Keratinocyte (primary cell): ENCODE measurements around the gene SNX15. TPM values are rescaled to one million over a fixed set of nuclear protein-coding genes. Genes with fewer than 3 reads are reported as not detected.

Source experiments
- DNase-seq: peaks from one replicate; pipeline ENCODE4 v3.0.0-alpha.2; 2011; ENCODE audit warnings: low read depth, missing footprints, low spot score
- FAIRE-seq: peaks from 2 replicates; lab custom pipeline; 2011; peaks lifted over from hg19 to GRCh38; lab: Jason Lieb, UNC
- H2AFZ ChIP-seq: 2 replicates; pipeline ENCODE4 v1.6.0; 2012; ENCODE audit warnings: low read length, control low read depth, inconsistent platforms; ENCODE audit not compliant: control insufficient read depth
- H3K27ac ChIP-seq: 2 replicates; pipeline ENCODE4 v1.5.1; 2011; ENCODE audit warnings: low read length; ENCODE audit not compliant: control insufficient read depth, insufficient read depth
- H3K27me3 ChIP-seq: 3 replicates; pipeline ENCODE4 v1.6.0; 2011; ENCODE audit warnings: low read length; ENCODE audit not compliant: control insufficient read depth, insufficient read depth; ENCODE audit errors: extremely low read depth
- H3K36me3 ChIP-seq, 2 experiments: 2 replicates in 1 of 2; 3 replicates in 1 of 2; pipeline ENCODE4 v1.5.1; 2011; ENCODE audit warnings: low read length in 2 of 2, mild to moderate bottlenecking in 1 of 2; ENCODE audit not compliant: control insufficient read depth in 2 of 2, insufficient read depth in 2 of 2; ENCODE audit errors: extremely low read depth in 1 of 2
- H3K4me1 ChIP-seq: 3 replicates; pipeline ENCODE4 v1.5.1; 2011; ENCODE audit warnings: low read length; ENCODE audit not compliant: control insufficient read depth, insufficient read depth; ENCODE audit errors: extremely low read depth
- H3K4me2 ChIP-seq: 3 replicates; pipeline ENCODE4 v1.6.0; 2011; ENCODE audit warnings: low read depth, low read length; ENCODE audit not compliant: control insufficient read depth, insufficient read depth; ENCODE audit errors: extremely low read depth
- H3K4me3 ChIP-seq, 3 experiments: fragments of 200-600 bp in 1 of 3; sonication (generic) in 1 of 3; 2 replicates in 2 of 3; 3 replicates in 1 of 3; pipeline ENCODE4 v1.5.1; 2011 to 2016; ENCODE audit warnings: low read length in 3 of 3, mild to moderate bottlenecking in 3 of 3, control low read depth in 2 of 3, inconsistent platforms in 1 of 3, low read depth in 1 of 3, mixed read lengths in 1 of 3, mixed run types in 1 of 3, moderate library complexity in 1 of 3; ENCODE audit not compliant: control insufficient read depth in 2 of 3, insufficient read depth in 2 of 3; ENCODE audit errors: extremely low read depth in 1 of 3
- H3K79me2 ChIP-seq: 2 replicates; pipeline ENCODE4 v1.6.0; 2012; ENCODE audit warnings: low read length; ENCODE audit not compliant: control insufficient read depth, insufficient read depth
- H3K9ac ChIP-seq: 3 replicates; pipeline ENCODE4 v1.6.0; 2011; ENCODE audit warnings: low read length; ENCODE audit not compliant: control insufficient read depth, insufficient read depth; ENCODE audit errors: extremely low read depth
- H3K9me1 ChIP-seq: 3 replicates; pipeline ENCODE4 v1.6.0; 2011; ENCODE audit warnings: low read length; ENCODE audit not compliant: control insufficient read depth, insufficient read depth; ENCODE audit errors: extremely low read depth
- H3K9me3 ChIP-seq: 2 replicates; pipeline ENCODE4 v1.5.1; 2012; ENCODE audit warnings: low read depth, low read length; ENCODE audit not compliant: control insufficient read depth
- H4K20me1 ChIP-seq: 3 replicates; pipeline ENCODE4 v1.6.0; 2011; ENCODE audit warnings: low read length; ENCODE audit not compliant: control insufficient read depth, insufficient read depth; ENCODE audit errors: extremely low read depth
- EZH2 ChIP-seq: IDR thresholded peaks from one replicate; pipeline ENCODE4 v1.6.1; 2012; ENCODE audit warnings: inconsistent platforms, mild to moderate bottlenecking, low read length, moderate library complexity
- dilution Hi-C: fragments of 300-500 bp; cut with MboI; formaldehyde crosslinking; loops from one replicate; pipeline ENCODE4 v1.7.0; 2020; ENCODE audit warnings: low sequenced_read_pairs; ENCODE audit not compliant: extremely low pct_ligation_motif_present
- polyA plus RNA-seq, 5 experiments: library from polyadenylated mRNA; depleted of rRNA in 3 of 5; stranded (reverse) in 3 of 5; stranded (forward) in 1 of 5; unstranded in 1 of 5; fragments of >200 nt; gene quantifications; 1 replicate in 1 of 5; 2 replicates in 3 of 5; 3 replicates in 1 of 5; pipeline versions ENCODE4 v1.2.1 to v1.2.3, GENCODE V29; 2011 to 2012; ENCODE audit warnings: missing spikeins in 2 of 5, low read depth in 1 of 5, low replicate concordance in 1 of 5
- TF ChIP-seq, protein P1 (sequence below), 3 experiments: IDR thresholded peaks in 1 of 3; conservative IDR thresholded peaks in 1 of 3; optimal IDR thresholded peaks in 1 of 3; 2 replicates in 2 of 3; 3 replicates in 1 of 3; pipeline versions ENCODE3 to v1.5.1; 2011; ENCODE audit warnings: low read length in 3 of 3, mild to moderate bottlenecking in 3 of 3, moderate library complexity in 2 of 3, control low read depth in 1 of 3, inconsistent platforms in 1 of 3; ENCODE audit not compliant: insufficient read depth in 2 of 3; ENCODE audit errors: extremely low read depth in 1 of 3

Gene SNX15
- polyA plus RNA-seq, 1 donor (not counting 4 experiments of a cell fraction or from before 2014, with no cell fraction given), result 1.8 TPM

DNA sequence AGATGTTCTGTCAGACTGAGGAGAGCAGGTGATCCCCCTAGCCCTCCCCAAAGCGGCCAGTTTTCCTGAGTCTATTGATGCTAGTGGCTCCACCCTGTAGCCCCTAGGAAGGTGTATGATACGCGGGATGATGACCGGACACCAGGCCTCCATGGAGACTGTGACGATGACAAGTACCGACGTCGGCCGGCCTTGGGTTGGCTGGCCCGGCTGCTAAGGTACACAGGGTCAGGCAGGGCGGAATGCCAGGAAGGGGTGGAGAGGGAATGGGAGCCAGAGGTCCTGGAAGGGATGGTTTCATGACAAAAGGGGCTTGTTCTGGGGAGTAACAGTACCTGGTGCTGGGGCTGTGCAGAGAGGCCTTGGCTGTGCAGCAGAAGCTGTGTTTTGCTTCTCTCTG, 60.0 kb downstream of the SNX15 start:
- H3K9ac ChIP-seq, result no peak overlapping the region
- no peaks in the 10 kb centered on the region for H3K27me3 ChIP-seq
- H3K79me2 ChIP-seq, result peaks cover 29% of the 10 kb centered on the region
- dilution Hi-C loops, result no loop called here
- FAIRE-seq (no peak), DNase-seq (no peak)
- H3K36me3 ChIP-seq, result peaks cover 19 to 28% of the 10 kb centered on the region in 2 experiments
- no peaks in the 10 kb centered on the region for H3K9me3 ChIP-seq
- no peaks in the 10 kb centered on the region for H3K9me1 ChIP-seq
- H3K4me2 ChIP-seq, result no peak overlapping the region
- no peak for TF ChIP-seq EZH2
- TF ChIP-seq, protein P1, sequence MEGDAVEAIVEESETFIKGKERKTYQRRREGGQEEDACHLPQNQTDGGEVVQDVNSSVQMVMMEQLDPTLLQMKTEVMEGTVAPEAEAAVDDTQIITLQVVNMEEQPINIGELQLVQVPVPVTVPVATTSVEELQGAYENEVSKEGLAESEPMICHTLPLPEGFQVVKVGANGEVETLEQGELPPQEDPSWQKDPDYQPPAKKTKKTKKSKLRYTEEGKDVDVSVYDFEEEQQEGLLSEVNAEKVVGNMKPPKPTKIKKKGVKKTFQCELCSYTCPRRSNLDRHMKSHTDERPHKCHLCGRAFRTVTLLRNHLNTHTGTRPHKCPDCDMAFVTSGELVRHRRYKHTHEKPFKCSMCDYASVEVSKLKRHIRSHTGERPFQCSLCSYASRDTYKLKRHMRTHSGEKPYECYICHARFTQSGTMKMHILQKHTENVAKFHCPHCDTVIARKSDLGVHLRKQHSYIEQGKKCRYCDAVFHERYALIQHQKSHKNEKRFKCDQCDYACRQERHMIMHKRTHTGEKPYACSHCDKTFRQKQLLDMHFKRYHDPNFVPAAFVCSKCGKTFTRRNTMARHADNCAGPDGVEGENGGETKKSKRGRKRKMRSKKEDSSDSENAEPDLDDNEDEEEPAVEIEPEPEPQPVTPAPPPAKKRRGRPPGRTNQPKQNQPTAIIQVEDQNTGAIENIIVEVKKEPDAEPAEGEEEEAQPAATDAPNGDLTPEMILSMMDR (optimal IDR thresholded peaks at IDR 0.05 in 1 of 3, IDR thresholded peaks at IDR 0.05 in 1 of 3, conservative IDR thresholded peaks at IDR 0.05 in 1 of 3; ENCODE audit: extremely low read depth in 1 of 3, insufficient read depth in 2 of 3, low read length in 3 of 3), result no peak
- H3K4me1 ChIP-seq, result peaks cover 15% of the 10 kb centered on the region
- no peak overlapping the region for H3K27ac ChIP-seq
- no peak overlapping the region for H2AFZ ChIP-seq
- no peaks in the 10 kb centered on the region for H4K20me1 ChIP-seq
- no peak overlapping the region for H3K4me3 ChIP-seq

DNA sequence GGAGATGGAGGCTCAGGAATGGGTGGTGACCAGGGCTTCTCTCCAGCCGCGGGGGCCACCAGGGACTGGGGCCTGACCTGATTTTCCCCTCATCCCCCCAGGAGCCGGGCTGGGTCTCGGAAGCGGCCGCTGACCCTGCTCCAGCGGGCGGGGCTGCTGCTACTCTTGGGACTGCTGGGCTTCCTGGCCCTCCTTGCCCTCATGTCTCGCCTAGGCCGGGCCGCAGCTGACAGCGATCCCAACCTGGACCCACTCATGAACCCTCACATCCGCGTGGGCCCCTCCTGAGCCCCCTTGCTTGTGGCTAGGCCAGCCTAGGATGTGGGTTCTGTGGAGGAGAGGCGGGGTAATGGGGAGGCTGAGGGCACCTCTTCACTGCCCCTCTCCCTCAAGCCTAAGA, 60.6 kb downstream of the SNX15 start:
- Histone ChIP-seq H3K36me3 (peaks cover 19 to 28% of the 10 kb centered on the region in 2 experiments), H3K4me2 (no peak overlapping the region), H3K4me1 (peaks cover 12% of the 10 kb centered on the region), H3K9me1 (no peaks in the 10 kb centered on the region), H2AFZ (no peak overlapping the region), H3K27ac (no peak overlapping the region), H3K79me2 (peaks cover 25% of the 10 kb centered on the region), H3K9ac (no peak overlapping the region), H4K20me1 (no peaks in the 10 kb centered on the region), H3K9me3 (no peaks in the 10 kb centered on the region), H3K4me3 (no peak overlapping the region), H3K27me3 (no peaks in the 10 kb centered on the region)
- dilution Hi-C loops, result no loop called here
- no peak for DNase-seq
- TF ChIP-seq, protein P1 (optimal IDR thresholded peaks at IDR 0.05 in 1 of 3, IDR thresholded peaks at IDR 0.05 in 1 of 3, conservative IDR thresholded peaks at IDR 0.05 in 1 of 3; ENCODE audit: extremely low read depth in 1 of 3, insufficient read depth in 2 of 3, low read length in 3 of 3), result no peak
- TF ChIP-seq EZH2, result no peak
- FAIRE-seq, result no peak
